Measurements from ENCODE around the gene LDB3.

LDB3 gene

GRCh38 chr10:86665218-86665607 is 3.1 kb upstream of the LDB3 start:
- no peak for DNase-seq

- no peak for DNase-seq
Observed at GRCh38 chr10:86665868-86666267, 2.4 kb upstream of the LDB3 start.

- DNase-seq, result peak; percentile 64 to 66
Observed at GRCh38 chr10:86666538-86666937, 1.8 kb upstream of the LDB3 start.

- no peak for DNase-seq
Observed at GRCh38 chr10:86667421-86668181, 710 bp upstream of the LDB3 start.

GRCh38 chr10:86670290-86670811 is 2.0 kb downstream of the LDB3 start:
- DNase-seq, result no peak

GRCh38 chr10:86670876-86671275 is 2.6 kb downstream of the LDB3 start:
- no peak for DNase-seq

- DNase-seq, result no peak
Observed at GRCh38 chr10:86671419-86671818, 3.1 kb downstream of the LDB3 start.

- no peak for DNase-seq
Observed at GRCh38 chr10:86671985-86672710, 3.8 kb downstream of the LDB3 start.

- DNase-seq, result peak; percentile 66 to 86
Observed at GRCh38 chr10:86673216-86673826, 5.0 kb downstream of the LDB3 start.

- peak; percentile 79 to 93 for DNase-seq
Observed at GRCh38 chr10:86673827-86674581, 5.7 kb downstream of the LDB3 start.

- DNase-seq, result no peak
Observed at GRCh38 chr10:86674912-86675311, 6.6 kb downstream of the LDB3 start.

- no peak for DNase-seq
Observed at GRCh38 chr10:86677374-86677773, 9.1 kb downstream of the LDB3 start.

- no peak for DNase-seq
Observed at GRCh38 chr10:86678999-86679792, 10.9 kb downstream of the LDB3 start.

- DNase-seq, result no peak
Observed at GRCh38 chr10:86681047-86681446, 12.7 kb downstream of the LDB3 start.

- DNase-seq, result no peak
Observed at GRCh38 chr10:86681722-86682386, 13.5 kb downstream of the LDB3 start.

GRCh38 chr10:86682675-86683074 is 14.4 kb downstream of the LDB3 start:
- no peak for DNase-seq

GRCh38 chr10:86684331-86685097 is 16.2 kb downstream of the LDB3 start:
- DNase-seq, result peak in 1 of 2 experiments; percentile 33

GRCh38 chr10:86685416-86685815 is 17.1 kb downstream of the LDB3 start:
- DNase-seq, result no peak

GRCh38 chr10:86685893-86686632 is 17.8 kb downstream of the LDB3 start:
- no peak for DNase-seq

GRCh38 chr10:86686972-86687371 is 18.7 kb downstream of the LDB3 start:
- DNase-seq, result no peak
